AG09319 (cell line): ENCODE results near the gene PDE1A.

Source experiments
- DNase-seq: peaks from one replicate; pipeline ENCODE4 v3.0.0-alpha.2; 2010; ENCODE audit warnings: low read depth; ENCODE audit errors: extremely low read depth
- CTCF ChIP-seq: IDR thresholded peaks from 2 replicates; pipeline ENCODE4 v1.5.1; 2011; ENCODE audit warnings: low read depth, mild to moderate bottlenecking, inconsistent platforms, low read length, moderate library complexity

The PDE1A gene

GRCh38 chr2:182165202-182165601 lies 261.6 kb downstream of the PDE1A start:
- TF ChIP-seq CTCF, result no peak
- no peak for DNase-seq

GRCh38 chr2:182164686-182165085 lies 262.1 kb downstream of the PDE1A start:
- no peak for TF ChIP-seq CTCF
- DNase-seq, result no peak

- no peak for DNase-seq
- no peak for TF ChIP-seq CTCF
Observed at GRCh38 chr2:182163878-182164277, 263.0 kb downstream of the PDE1A start.

- DNase-seq, result no peak
Observed at GRCh38 chr2:182148344-182148743, 278.5 kb downstream of the PDE1A start.

GRCh38 chr2:182144776-182145165 lies 282.1 kb downstream of the PDE1A start:
- TF ChIP-seq CTCF, result no peak
- no peak for DNase-seq

More at GRCh38 chr2:182148344-182148743, 278.5 kb downstream of the PDE1A start:
- TF ChIP-seq CTCF, result no peak

GRCh38 chr2:182144041-182144775 lies 282.6 kb downstream of the PDE1A start:
- no peak for DNase-seq

More at GRCh38 chr2:182144041-182144775, 282.6 kb downstream of the PDE1A start:
- no peak for TF ChIP-seq CTCF
